NCI-H187 (cell line): ENCODE data around the gene CDC42BPB.
"Not testable (repeated sequence)": the region's sequence is repeated elsewhere in the genome, so short reads cannot be mapped to it uniquely, and the experiment has no call there.

Experiments
- DNase-seq, 2 experiments: peaks; one replicate each; lab custom pipeline; 2025; lab: John Stamatoyannopoulos, UW

Gene CDC42BPB

GRCh38 chr14:103052407-103052806 is 4.9 kb downstream of the CDC42BPB start:
- no peak for DNase-seq

GRCh38 chr14:103050935-103051334 is 6.4 kb downstream of the CDC42BPB start:
- DNase-seq = no peak

- DNase-seq = not testable (repeated sequence)
Measured at GRCh38 chr14:103047453-103047852, 9.9 kb downstream of the CDC42BPB start.

GRCh38 chr14:103045371-103045869 is 11.9 kb downstream of the CDC42BPB start:
- no peak for DNase-seq

GRCh38 chr14:103043257-103044015 is 13.9 kb downstream of the CDC42BPB start:
- no peak for DNase-seq

- DNase-seq = no peak
Measured at GRCh38 chr14:103041464-103041863, 15.9 kb downstream of the CDC42BPB start.

GRCh38 chr14:103033681-103034096 is 23.7 kb downstream of the CDC42BPB start:
- DNase-seq = no peak

- DNase-seq = no peak
Measured at GRCh38 chr14:103031956-103032355, 25.4 kb downstream of the CDC42BPB start.

- no peak for DNase-seq
Measured at GRCh38 chr14:103031566-103031911, 25.8 kb downstream of the CDC42BPB start.

GRCh38 chr14:103030741-103031565 is 26.4 kb downstream of the CDC42BPB start:
- DNase-seq = no peak

GRCh38 chr14:103029936-103030335 is 27.4 kb downstream of the CDC42BPB start:
- DNase-seq = no peak

GRCh38 chr14:103028772-103029171 is 28.6 kb downstream of the CDC42BPB start:
- no peak for DNase-seq

GRCh38 chr14:103028161-103028767 is 29.1 kb downstream of the CDC42BPB start:
- DNase-seq = no peak

GRCh38 chr14:103027451-103027850 is 29.9 kb downstream of the CDC42BPB start:
- no peak for DNase-seq

- no peak for DNase-seq
Measured at GRCh38 chr14:103026988-103027387, 30.4 kb downstream of the CDC42BPB start.

- not testable (repeated sequence) for DNase-seq
Measured at GRCh38 chr14:103026196-103026595, 31.2 kb downstream of the CDC42BPB start.

GRCh38 chr14:103023881-103024473 is 33.4 kb downstream of the CDC42BPB start:
- no peak for DNase-seq

GRCh38 chr14:103022685-103023044 is 34.7 kb downstream of the CDC42BPB start:
- DNase-seq = no peak

GRCh38 chr14:103022002-103022684 is 35.2 kb downstream of the CDC42BPB start:
- DNase-seq = no peak

GRCh38 chr14:103021684-103022001 is 35.7 kb downstream of the CDC42BPB start:
- no peak for DNase-seq

- no peak for DNase-seq
Measured at GRCh38 chr14:103020271-103021170, 36.8 kb downstream of the CDC42BPB start.
